Liver (tissue), 9 donors: ENCODE data around the gene FOXM1. TPM values are rescaled to one million over a fixed set of nuclear protein-coding genes. Genes with fewer than 3 reads are reported as not detected.

Experiments
- DNase-seq: peaks from one replicate; pipeline ENCODE4 v3.0.0-alpha.2; 2017; ENCODE audit warnings: low spot score
- H3K27ac ChIP-seq, 2 donors: one replicate each; pipeline ENCODE4 v1.7.0; 2013; ENCODE audit warnings: inconsistent platforms in 2 of 2, low read length in 2 of 2, control low read depth in 1 of 2, low read depth in 1 of 2, mild to moderate bottlenecking in 1 of 2
- H3K27me3 ChIP-seq, 4 donors: one replicate each; pipeline versions ENCODE4 v1.6.1 to v1.7.0; 2013; ENCODE audit warnings: low read length in 3 of 4, inconsistent platforms in 1 of 4, mild to moderate bottlenecking in 1 of 4, moderate library complexity in 1 of 4; ENCODE audit not compliant: control insufficient read depth in 4 of 4, insufficient read depth in 4 of 4
- H3K36me3 ChIP-seq, 4 donors: one replicate each; pipeline versions ENCODE4 v1.6.1 to v1.7.0; 2013; ENCODE audit warnings: low read length in 3 of 4, mild to moderate bottlenecking in 3 of 4, low read depth in 1 of 4, moderate library complexity in 1 of 4; ENCODE audit not compliant: control insufficient read depth in 4 of 4, insufficient read depth in 3 of 4
- H3K4me1 ChIP-seq, 4 donors: one replicate each; pipeline versions ENCODE4 v1.6.1 to v1.7.0; 2013; ENCODE audit warnings: low read length in 3 of 4, mild to moderate bottlenecking in 3 of 4, moderate library complexity in 1 of 4; ENCODE audit not compliant: control insufficient read depth in 4 of 4, insufficient read depth in 4 of 4
- H3K4me3 ChIP-seq, 3 donors: one replicate each; pipeline versions ENCODE4 v1.6.1 to v1.7.0; 2013; ENCODE audit warnings: low read length in 3 of 3, control low read depth in 1 of 3, low read depth in 1 of 3, mild to moderate bottlenecking in 1 of 3
- H3K9ac ChIP-seq, 2 donors: one replicate each; pipeline ENCODE4 v1.7.0; 2013; ENCODE audit warnings: low read length in 2 of 2, mild to moderate bottlenecking in 2 of 2, moderate library complexity in 2 of 2, control low read depth in 1 of 2, low read depth in 1 of 2
- H3K9me3 ChIP-seq, 4 donors: one replicate each; pipeline versions ENCODE4 v1.6.1 to v1.7.0; 2013; ENCODE audit warnings: low read length in 3 of 4; ENCODE audit not compliant: control insufficient read depth in 4 of 4
- EGR1 ChIP-seq, 2 donors: IDR thresholded peaks; 2 replicates each; pipeline ENCODE4 v1.6.1; 2016 to 2018; ENCODE audit warnings: antibody characterized with exemption in 2 of 2, low read depth in 2 of 2
- FOXA1 ChIP-seq: IDR thresholded peaks from 2 replicates; pipeline ENCODE4 v1.6.1; 2016; ENCODE audit warnings: antibody characterized with exemption
- GABPA ChIP-seq, 2 donors: IDR thresholded peaks in 1 of 2; conservative IDR thresholded peaks in 1 of 2; 2 replicates each; pipeline ENCODE4 v1.6.1; 2016; ENCODE audit warnings: antibody characterized with exemption in 2 of 2, mild to moderate bottlenecking in 1 of 2, moderate library complexity in 1 of 2
- HNF4A ChIP-seq, 2 donors: conservative IDR thresholded peaks; 2 replicates each; pipeline ENCODE4 v1.6.1; 2016; ENCODE audit warnings: antibody characterized with exemption in 2 of 2, mild to moderate bottlenecking in 2 of 2
- HNF4G ChIP-seq: IDR thresholded peaks from 2 replicates; pipeline ENCODE4 v1.6.1; 2016; ENCODE audit warnings: antibody characterized with exemption
- JUND ChIP-seq, 2 donors: IDR thresholded peaks; 2 replicates each; pipeline ENCODE4 v1.6.1; 2016; ENCODE audit warnings: antibody characterized with exemption in 2 of 2
- RAD21 ChIP-seq, 2 donors: IDR thresholded peaks; 2 replicates each; pipeline ENCODE4 v1.6.1; 2016; ENCODE audit warnings: antibody characterized with exemption in 2 of 2, mild to moderate bottlenecking in 2 of 2
- YY1 ChIP-seq: IDR thresholded peaks from 2 replicates; pipeline ENCODE4 v1.6.1; 2016; ENCODE audit warnings: antibody characterized with exemption, mild to moderate bottlenecking
- WGBS: extraction: QIAGEN DNeasy Blood & Tissue Kit; methylation state at CpG from one replicate; pipeline ENCODE4 v1.1.7; 2013; 5-methylcytosine and 5-hydroxymethylcytosine counted together
- polyA plus RNA-seq, 2 donors: library from polyadenylated mRNA; stranded (reverse) in 1 of 2; unstranded in 1 of 2; fragments of 200-250 nt in 1 of 2; fragments of >200 nt in 1 of 2; fragmentation: Nextera tagmentation in 1 of 2; extraction: Ambion mirVana in 1 of 2; gene quantifications; one replicate each; pipeline versions ENCODE4 v1.2.1 to v1.2.3, GENCODE V29; 2013 to 2015
- total RNA-seq, 2 donors: library from RNA; depleted of rRNA; stranded (reverse); fragments of >200 nt; gene quantifications; one replicate each; pipeline ENCODE4 v1.2.3, GENCODE V29; 2014
- TF ChIP-seq, protein P1 (sequence below): IDR thresholded peaks from 2 replicates; pipeline ENCODE4 v1.6.1; 2016; ENCODE audit warnings: antibody characterized with exemption
- TF ChIP-seq, protein P2 (sequence below): IDR thresholded peaks from 2 replicates; pipeline ENCODE4 v1.6.1; 2016; ENCODE audit warnings: antibody characterized with exemption
- TF ChIP-seq, protein P3 (sequence below): fragments of 150-350 bp; IDR thresholded peaks from 2 replicates; pipeline ENCODE4 v1.5.1; 2017; ENCODE audit warnings: improper control_type of control experiment, low read depth, low read length; ENCODE audit not compliant: missing input control
- TF ChIP-seq, protein P4 (sequence below): IDR thresholded peaks from 2 replicates; pipeline ENCODE4 v1.6.1; 2016; ENCODE audit warnings: antibody characterized with exemption, mild to moderate bottlenecking
- TF ChIP-seq, protein P5 (sequence below): IDR thresholded peaks from 2 replicates; pipeline ENCODE4 v1.6.1; 2016; ENCODE audit warnings: antibody characterized with exemption
- donor health status: healthy.
- donor health status: healthy.
- donor health status: healthy.
- donor health status: healthy.
- donor health status: healthy.

Gene FOXM1
- total and polyA plus RNA-seq, 4 donors, result 0.81 to 10.3 (median 4.6) TPM; not detected in 1

DNA sequence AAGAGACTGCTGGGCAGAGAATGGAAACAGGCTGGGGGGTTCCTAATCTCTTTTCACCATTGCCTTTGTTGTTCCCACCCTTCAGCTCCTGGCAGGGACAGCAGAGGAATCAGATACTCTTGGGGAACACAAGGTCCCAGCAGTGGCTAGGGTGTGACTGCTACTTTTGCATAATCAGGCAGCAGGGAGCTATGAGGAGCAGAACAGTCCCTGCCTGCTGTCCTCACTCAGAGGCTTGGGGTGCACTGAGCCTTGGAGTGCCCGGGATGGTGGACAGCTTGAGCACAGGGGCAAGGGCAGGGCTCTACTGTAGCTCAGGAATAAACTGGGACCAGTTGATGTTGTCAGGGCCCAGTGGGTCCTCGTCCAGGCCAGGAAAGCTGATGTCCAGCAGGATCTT lies 18.6 kb downstream of the FOXM1 start:
- Histone ChIP-seq H3K4me3 (no peak overlapping the region), H3K4me1 (no peaks in the 10 kb centered on the region), H3K9me3 (no peaks in the 10 kb centered on the region), H3K27ac (no peak overlapping the region), H3K27me3 (no peaks in the 10 kb centered on the region), H3K36me3 (peaks cover 0 to 4% (median 2%) of the 10 kb centered on the region in 4 donors), H3K9ac (no peak overlapping the region)
- 91% methylated on average over 2 of the region's 2 CpGs for WGBS
- TF ChIP-seq, protein P1, sequence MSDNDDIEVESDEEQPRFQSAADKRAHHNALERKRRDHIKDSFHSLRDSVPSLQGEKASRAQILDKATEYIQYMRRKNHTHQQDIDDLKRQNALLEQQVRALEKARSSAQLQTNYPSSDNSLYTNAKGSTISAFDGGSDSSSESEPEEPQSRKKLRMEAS, result no peak
- no peak for TF ChIP-seq EGR1 (IDR thresholded peaks at IDR 0.05; ENCODE audit: low read depth in 2 of 2)
- TF ChIP-seq, protein P2, sequence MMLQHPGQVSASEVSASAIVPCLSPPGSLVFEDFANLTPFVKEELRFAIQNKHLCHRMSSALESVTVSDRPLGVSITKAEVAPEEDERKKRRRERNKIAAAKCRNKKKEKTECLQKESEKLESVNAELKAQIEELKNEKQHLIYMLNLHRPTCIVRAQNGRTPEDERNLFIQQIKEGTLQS, result no peak
- no peak for TF ChIP-seq RAD21 (IDR thresholded peaks at IDR 0.05)
- TF ChIP-seq, protein P3, sequence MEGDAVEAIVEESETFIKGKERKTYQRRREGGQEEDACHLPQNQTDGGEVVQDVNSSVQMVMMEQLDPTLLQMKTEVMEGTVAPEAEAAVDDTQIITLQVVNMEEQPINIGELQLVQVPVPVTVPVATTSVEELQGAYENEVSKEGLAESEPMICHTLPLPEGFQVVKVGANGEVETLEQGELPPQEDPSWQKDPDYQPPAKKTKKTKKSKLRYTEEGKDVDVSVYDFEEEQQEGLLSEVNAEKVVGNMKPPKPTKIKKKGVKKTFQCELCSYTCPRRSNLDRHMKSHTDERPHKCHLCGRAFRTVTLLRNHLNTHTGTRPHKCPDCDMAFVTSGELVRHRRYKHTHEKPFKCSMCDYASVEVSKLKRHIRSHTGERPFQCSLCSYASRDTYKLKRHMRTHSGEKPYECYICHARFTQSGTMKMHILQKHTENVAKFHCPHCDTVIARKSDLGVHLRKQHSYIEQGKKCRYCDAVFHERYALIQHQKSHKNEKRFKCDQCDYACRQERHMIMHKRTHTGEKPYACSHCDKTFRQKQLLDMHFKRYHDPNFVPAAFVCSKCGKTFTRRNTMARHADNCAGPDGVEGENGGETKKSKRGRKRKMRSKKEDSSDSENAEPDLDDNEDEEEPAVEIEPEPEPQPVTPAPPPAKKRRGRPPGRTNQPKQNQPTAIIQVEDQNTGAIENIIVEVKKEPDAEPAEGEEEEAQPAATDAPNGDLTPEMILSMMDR, result no peak
- DNase-seq, result no peak

DNA sequence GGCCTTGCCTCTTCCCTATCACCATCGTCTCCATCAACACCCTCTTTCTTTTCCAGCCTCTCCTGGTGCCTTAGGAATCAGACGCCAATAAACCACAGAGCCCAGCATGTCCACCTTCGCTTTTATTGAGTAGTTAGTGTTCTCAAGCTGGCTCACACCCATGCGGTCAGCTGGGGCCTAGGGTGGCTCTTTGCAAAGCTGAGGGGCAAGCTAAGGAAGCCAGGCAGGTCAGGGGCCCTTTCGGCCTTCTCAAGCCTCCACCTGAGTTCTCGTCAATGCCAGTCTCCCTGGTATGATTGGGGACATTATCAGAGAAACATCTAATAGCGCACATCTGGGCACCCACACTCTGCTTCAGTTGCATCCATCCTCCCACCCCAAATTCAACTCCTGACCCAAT lies 19.4 kb downstream of the FOXM1 start:
- 96% methylated on average over 7 of the region's 7 CpGs for WGBS
- DNase-seq, result no peak
- TF ChIP-seq, protein P4, sequence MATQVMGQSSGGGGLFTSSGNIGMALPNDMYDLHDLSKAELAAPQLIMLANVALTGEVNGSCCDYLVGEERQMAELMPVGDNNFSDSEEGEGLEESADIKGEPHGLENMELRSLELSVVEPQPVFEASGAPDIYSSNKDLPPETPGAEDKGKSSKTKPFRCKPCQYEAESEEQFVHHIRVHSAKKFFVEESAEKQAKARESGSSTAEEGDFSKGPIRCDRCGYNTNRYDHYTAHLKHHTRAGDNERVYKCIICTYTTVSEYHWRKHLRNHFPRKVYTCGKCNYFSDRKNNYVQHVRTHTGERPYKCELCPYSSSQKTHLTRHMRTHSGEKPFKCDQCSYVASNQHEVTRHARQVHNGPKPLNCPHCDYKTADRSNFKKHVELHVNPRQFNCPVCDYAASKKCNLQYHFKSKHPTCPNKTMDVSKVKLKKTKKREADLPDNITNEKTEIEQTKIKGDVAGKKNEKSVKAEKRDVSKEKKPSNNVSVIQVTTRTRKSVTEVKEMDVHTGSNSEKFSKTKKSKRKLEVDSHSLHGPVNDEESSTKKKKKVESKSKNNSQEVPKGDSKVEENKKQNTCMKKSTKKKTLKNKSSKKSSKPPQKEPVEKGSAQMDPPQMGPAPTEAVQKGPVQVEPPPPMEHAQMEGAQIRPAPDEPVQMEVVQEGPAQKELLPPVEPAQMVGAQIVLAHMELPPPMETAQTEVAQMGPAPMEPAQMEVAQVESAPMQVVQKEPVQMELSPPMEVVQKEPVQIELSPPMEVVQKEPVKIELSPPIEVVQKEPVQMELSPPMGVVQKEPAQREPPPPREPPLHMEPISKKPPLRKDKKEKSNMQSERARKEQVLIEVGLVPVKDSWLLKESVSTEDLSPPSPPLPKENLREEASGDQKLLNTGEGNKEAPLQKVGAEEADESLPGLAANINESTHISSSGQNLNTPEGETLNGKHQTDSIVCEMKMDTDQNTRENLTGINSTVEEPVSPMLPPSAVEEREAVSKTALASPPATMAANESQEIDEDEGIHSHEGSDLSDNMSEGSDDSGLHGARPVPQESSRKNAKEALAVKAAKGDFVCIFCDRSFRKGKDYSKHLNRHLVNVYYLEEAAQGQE, result no peak
- no peak for TF ChIP-seq HNF4G
- no peak for TF ChIP-seq EGR1 (IDR thresholded peaks at IDR 0.05; ENCODE audit: low read depth in 2 of 2)
- TF ChIP-seq GABPA (IDR thresholded peaks at IDR 0.05 in 1 of 2, conservative IDR thresholded peaks at IDR 0.05 in 1 of 2), result no peak
- TF ChIP-seq FOXA1, result no peak
- TF ChIP-seq, protein P5, sequence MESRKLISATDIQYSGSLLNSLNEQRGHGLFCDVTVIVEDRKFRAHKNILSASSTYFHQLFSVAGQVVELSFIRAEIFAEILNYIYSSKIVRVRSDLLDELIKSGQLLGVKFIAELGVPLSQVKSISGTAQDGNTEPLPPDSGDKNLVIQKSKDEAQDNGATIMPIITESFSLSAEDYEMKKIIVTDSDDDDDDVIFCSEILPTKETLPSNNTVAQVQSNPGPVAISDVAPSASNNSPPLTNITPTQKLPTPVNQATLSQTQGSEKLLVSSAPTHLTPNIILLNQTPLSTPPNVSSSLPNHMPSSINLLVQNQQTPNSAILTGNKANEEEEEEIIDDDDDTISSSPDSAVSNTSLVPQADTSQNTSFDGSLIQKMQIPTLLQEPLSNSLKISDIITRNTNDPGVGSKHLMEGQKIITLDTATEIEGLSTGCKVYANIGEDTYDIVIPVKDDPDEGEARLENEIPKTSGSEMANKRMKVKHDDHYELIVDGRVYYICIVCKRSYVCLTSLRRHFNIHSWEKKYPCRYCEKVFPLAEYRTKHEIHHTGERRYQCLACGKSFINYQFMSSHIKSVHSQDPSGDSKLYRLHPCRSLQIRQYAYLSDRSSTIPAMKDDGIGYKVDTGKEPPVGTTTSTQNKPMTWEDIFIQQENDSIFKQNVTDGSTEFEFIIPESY, result no peak
- no peak for TF ChIP-seq HNF4A (conservative IDR thresholded peaks at IDR 0.05)
- TF ChIP-seq JUND (IDR thresholded peaks at IDR 0.05), result no peak
- no peak for TF ChIP-seq YY1
- Histone ChIP-seq H3K27me3 (no peaks in the 10 kb centered on the region), H3K4me3 (no peak overlapping the region), H3K27ac (no peak overlapping the region), H3K9me3 (no peaks in the 10 kb centered on the region), H3K36me3 (peaks cover 0 to 4% (median 2%) of the 10 kb centered on the region in 4 donors), H3K9ac (no peak overlapping the region), H3K4me1 (no peaks in the 10 kb centered on the region)
